ENCODE data around the gene PDGFD. TPM values are rescaled to one million over a fixed set of nuclear protein-coding genes. Genes with fewer than 3 reads are reported as not detected.

The PDGFD gene
- total RNA-seq, 1 donor from 2014 or later, result 0.49 TPM

GRCh38 chr11:104093426-104094280 lies 70.3 kb downstream of the PDGFD start:
- Mint-ChIP-seq H3K4me1 (ENCODE audit: low read depth, unreplicated experiment) (peaks cover 12% of the 10 kb centered on the region), H3K9me3 (ENCODE audit: unreplicated experiment) (peaks cover 2% of the 10 kb centered on the region), H3K27me3 (ENCODE audit: unreplicated experiment) (no peaks in the 10 kb centered on the region), H3K4me3 (ENCODE audit: unreplicated experiment) (no peak overlapping the region), H3K36me3 (ENCODE audit: unreplicated experiment) (no peaks in the 10 kb centered on the region), H3K27ac (ENCODE audit: unreplicated experiment) (no peak overlapping the region)
- TF ChIP-seq CTCF (IDR thresholded peaks at IDR 0.05; ENCODE audit: partially characterized antibody, unreplicated experiment), result no peak
- no peak for DNase-seq

GRCh38 chr11:104092744-104093143 lies 71.2 kb downstream of the PDGFD start:
- no peak overlapping the region for H3K27ac Mint-ChIP-seq (ENCODE audit: unreplicated experiment)
- no peaks in the 10 kb centered on the region for H3K36me3 Mint-ChIP-seq (ENCODE audit: unreplicated experiment)
- H3K27me3 Mint-ChIP-seq (ENCODE audit: unreplicated experiment), result no peaks in the 10 kb centered on the region
- H3K4me3 Mint-ChIP-seq (ENCODE audit: unreplicated experiment), result no peak overlapping the region
- peaks cover 12% of the 10 kb centered on the region for H3K4me1 Mint-ChIP-seq (ENCODE audit: low read depth, unreplicated experiment)
- DNase-seq, result no peak
- TF ChIP-seq CTCF (IDR thresholded peaks at IDR 0.05; ENCODE audit: partially characterized antibody, unreplicated experiment), result no peak
- H3K9me3 Mint-ChIP-seq (ENCODE audit: unreplicated experiment), result peaks cover 2% of the 10 kb centered on the region

- Mint-ChIP-seq H3K36me3 (ENCODE audit: unreplicated experiment) (no peaks in the 10 kb centered on the region), H3K9me3 (ENCODE audit: unreplicated experiment) (peaks cover 2% of the 10 kb centered on the region), H3K27ac (ENCODE audit: unreplicated experiment) (peak overlapping the region; percentile 36), H3K4me3 (ENCODE audit: unreplicated experiment) (no peak overlapping the region), H3K27me3 (ENCODE audit: unreplicated experiment) (no peaks in the 10 kb centered on the region), H3K4me1 (ENCODE audit: low read depth, unreplicated experiment) (peaks cover 12% of the 10 kb centered on the region)
- no peak for DNase-seq
- TF ChIP-seq CTCF (IDR thresholded peaks at IDR 0.05; ENCODE audit: partially characterized antibody, unreplicated experiment), result no peak
These were observed 72.5 kb downstream of the PDGFD start for GRCh38 chr11:104091281-104092096.

GRCh38 chr11:104090767-104091166 lies 73.2 kb downstream of the PDGFD start:
- H3K4me1 Mint-ChIP-seq (ENCODE audit: low read depth, unreplicated experiment), result peaks cover 12% of the 10 kb centered on the region
- no peak overlapping the region for H3K27ac Mint-ChIP-seq (ENCODE audit: unreplicated experiment)
- H3K27me3 Mint-ChIP-seq (ENCODE audit: unreplicated experiment), result no peaks in the 10 kb centered on the region
- H3K4me3 Mint-ChIP-seq (ENCODE audit: unreplicated experiment), result no peak overlapping the region
- no peak for TF ChIP-seq CTCF (IDR thresholded peaks at IDR 0.05; ENCODE audit: partially characterized antibody, unreplicated experiment)
- DNase-seq, result no peak
- no peaks in the 10 kb centered on the region for H3K36me3 Mint-ChIP-seq (ENCODE audit: unreplicated experiment)
- peaks cover 2% of the 10 kb centered on the region for H3K9me3 Mint-ChIP-seq (ENCODE audit: unreplicated experiment)
